Measurements from ENCODE around the gene PNMA8C. TPM values are rescaled to one million over a fixed set of nuclear protein-coding genes. Genes with fewer than 3 reads are reported as not detected.

PNMA8C gene
- total RNA-seq, 4 donors from 2014 or later, result 0.13 TPM; not detected in 3

DNA sequence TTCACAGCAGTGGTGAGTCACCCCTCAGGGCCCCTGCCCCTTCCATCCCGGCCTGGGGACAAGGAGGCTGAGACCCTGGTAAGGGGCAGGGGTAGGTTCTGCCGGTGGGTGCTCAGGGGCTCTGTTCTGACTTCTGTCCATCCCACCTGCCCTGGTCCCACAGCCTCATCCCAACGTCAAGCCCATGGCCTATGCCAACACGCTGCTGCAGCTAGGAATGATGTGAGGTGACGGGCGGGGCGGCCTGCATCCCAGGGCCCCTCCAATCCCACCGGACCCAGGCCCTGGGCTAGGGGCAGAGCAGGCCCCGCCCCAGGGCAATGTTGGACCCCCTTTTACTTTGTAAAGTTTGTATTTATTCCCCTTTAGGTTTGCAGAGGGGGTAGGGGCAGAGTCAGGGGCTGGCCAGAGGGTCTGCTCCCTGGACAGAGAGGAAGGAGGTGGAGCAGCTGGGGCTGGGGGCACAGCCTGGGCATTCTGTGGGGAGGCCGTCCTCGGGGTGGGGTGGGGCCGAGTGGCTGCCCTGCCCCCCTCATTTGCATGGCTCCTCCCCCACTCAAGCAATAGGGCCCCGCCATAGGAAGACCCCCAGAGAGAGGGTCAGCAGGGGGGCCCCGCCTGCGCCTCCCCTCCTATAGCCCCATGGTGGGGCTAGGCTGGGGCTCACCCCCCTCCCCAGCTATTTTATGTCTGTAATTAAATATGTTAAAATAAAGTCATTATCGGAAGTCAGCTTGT, 38.4 kb downstream of the PNMA8C start:
- H3K27ac ChIP-seq, result no peak overlapping the region
- no peak overlapping the region for H3K4me3 ChIP-seq
- peak in 1 of 2 donors; percentile 59 for DNase-seq (ENCODE audit: low spot score in 2 of 2)
- no peak for TF ChIP-seq POLR2A (IDR thresholded peaks at IDR 0.05)
- TF ChIP-seq POLR2AphosphoS5 (IDR thresholded peaks at IDR 0.05), result no peak
- no peak for TF ChIP-seq EP300 (IDR thresholded peaks at IDR 0.05)
- TF ChIP-seq, protein P1, sequence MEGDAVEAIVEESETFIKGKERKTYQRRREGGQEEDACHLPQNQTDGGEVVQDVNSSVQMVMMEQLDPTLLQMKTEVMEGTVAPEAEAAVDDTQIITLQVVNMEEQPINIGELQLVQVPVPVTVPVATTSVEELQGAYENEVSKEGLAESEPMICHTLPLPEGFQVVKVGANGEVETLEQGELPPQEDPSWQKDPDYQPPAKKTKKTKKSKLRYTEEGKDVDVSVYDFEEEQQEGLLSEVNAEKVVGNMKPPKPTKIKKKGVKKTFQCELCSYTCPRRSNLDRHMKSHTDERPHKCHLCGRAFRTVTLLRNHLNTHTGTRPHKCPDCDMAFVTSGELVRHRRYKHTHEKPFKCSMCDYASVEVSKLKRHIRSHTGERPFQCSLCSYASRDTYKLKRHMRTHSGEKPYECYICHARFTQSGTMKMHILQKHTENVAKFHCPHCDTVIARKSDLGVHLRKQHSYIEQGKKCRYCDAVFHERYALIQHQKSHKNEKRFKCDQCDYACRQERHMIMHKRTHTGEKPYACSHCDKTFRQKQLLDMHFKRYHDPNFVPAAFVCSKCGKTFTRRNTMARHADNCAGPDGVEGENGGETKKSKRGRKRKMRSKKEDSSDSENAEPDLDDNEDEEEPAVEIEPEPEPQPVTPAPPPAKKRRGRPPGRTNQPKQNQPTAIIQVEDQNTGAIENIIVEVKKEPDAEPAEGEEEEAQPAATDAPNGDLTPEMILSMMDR (IDR thresholded peaks at IDR 0.05), result no peak
- 89% methylated on average over 9 of the region's 16 CpGs for WGBS
- H3K4me1 ChIP-seq, result peaks cover 17% of the 10 kb centered on the region
- peaks cover 58% of the 10 kb centered on the region for H3K36me3 ChIP-seq
- no peaks in the 10 kb centered on the region for H3K9me3 ChIP-seq
- H3K27me3 ChIP-seq, result no peaks in the 10 kb centered on the region

DNA sequence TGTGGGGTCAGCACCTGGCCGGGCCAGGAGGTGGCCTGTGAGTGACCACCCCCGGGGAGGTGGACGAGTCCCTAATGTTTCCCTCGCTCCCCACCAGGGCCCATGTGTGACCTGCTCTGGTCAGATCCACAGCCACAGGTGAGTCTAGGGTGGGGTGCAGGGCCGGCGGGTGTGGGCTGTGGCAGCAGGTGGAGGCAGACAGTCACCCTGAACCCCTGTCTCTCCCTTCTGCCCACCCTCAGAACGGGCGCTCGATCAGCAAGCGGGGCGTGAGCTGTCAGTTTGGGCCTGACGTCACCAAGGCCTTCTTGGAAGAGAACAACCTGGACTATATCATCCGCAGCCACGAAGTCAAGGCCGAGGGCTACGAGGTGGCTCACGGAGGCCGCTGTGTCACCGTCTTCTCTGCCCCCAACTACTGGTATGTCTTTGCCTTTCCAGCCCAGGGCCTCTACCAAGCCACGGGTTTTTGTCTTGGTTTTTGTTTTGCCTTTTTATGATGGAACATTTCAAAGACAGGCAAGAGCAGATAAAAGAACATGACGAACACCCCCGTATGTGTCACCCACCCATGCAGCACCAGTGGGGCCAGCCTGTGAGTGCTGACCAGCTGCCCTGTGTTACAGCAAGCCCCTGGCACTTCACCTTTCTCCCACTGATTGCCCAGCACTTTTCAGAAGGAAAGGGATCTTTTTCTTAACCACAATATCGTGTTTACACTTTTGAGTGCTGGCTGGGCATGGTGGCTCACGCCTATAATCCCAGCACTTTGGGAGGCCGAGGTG, 40.2 kb downstream of the PNMA8C start:
- TF ChIP-seq POLR2A (IDR thresholded peaks at IDR 0.05), result no peak
- no peak for TF ChIP-seq EP300 (IDR thresholded peaks at IDR 0.05)
- no peak for TF ChIP-seq POLR2AphosphoS5 (IDR thresholded peaks at IDR 0.05)
- TF ChIP-seq, protein P1 (IDR thresholded peaks at IDR 0.05), result no peak
- H3K4me3 ChIP-seq, result no peak overlapping the region
- peaks cover 14% of the 10 kb centered on the region for H3K4me1 ChIP-seq
- H3K27ac ChIP-seq, result no peak overlapping the region
- peaks cover 72% of the 10 kb centered on the region for H3K36me3 ChIP-seq
- peak in 1 of 2 donors; percentile 51 for DNase-seq (ENCODE audit: low spot score in 2 of 2)
- WGBS, result 92% methylated on average over 16 of the region's 25 CpGs
- no peaks in the 10 kb centered on the region for H3K9me3 ChIP-seq
- no peaks in the 10 kb centered on the region for H3K27me3 ChIP-seq

DNA sequence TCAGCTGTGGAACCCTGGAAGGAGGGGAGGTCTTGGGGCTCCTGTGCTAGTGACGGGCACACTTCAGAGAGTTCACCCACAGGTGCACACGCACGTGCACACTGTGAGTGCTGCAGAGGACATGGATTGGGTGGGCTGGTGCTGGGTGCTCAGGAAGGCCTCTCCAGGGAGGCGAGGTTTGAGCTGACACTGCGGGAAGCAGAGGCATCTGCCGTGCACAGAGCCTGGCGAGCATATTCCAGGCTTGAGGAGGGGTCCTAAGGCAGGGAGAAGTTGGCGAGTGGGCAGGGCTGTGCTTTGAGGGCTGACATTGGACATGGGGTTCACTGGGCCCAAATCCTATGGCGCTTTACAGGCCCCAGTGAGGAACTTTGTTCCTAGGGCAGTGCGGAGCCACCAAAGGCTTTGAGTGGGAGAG, 41.0 kb downstream of the PNMA8C start:
- 92% methylated on average over 10 of the region's 10 CpGs for WGBS
- no peaks in the 10 kb centered on the region for H3K9me3 ChIP-seq
- H3K27me3 ChIP-seq, result no peaks in the 10 kb centered on the region
- H3K4me1 ChIP-seq, result peaks cover 14% of the 10 kb centered on the region
- H3K27ac ChIP-seq, result no peak overlapping the region
- DNase-seq (ENCODE audit: low spot score in 2 of 2), result peak in 1 of 2 donors; percentile 34
- no peak overlapping the region for H3K4me3 ChIP-seq
- peaks cover 79% of the 10 kb centered on the region for H3K36me3 ChIP-seq
- no peak for TF ChIP-seq POLR2AphosphoS5 (IDR thresholded peaks at IDR 0.05)
- TF ChIP-seq EP300 (IDR thresholded peaks at IDR 0.05), result no peak

DNA sequence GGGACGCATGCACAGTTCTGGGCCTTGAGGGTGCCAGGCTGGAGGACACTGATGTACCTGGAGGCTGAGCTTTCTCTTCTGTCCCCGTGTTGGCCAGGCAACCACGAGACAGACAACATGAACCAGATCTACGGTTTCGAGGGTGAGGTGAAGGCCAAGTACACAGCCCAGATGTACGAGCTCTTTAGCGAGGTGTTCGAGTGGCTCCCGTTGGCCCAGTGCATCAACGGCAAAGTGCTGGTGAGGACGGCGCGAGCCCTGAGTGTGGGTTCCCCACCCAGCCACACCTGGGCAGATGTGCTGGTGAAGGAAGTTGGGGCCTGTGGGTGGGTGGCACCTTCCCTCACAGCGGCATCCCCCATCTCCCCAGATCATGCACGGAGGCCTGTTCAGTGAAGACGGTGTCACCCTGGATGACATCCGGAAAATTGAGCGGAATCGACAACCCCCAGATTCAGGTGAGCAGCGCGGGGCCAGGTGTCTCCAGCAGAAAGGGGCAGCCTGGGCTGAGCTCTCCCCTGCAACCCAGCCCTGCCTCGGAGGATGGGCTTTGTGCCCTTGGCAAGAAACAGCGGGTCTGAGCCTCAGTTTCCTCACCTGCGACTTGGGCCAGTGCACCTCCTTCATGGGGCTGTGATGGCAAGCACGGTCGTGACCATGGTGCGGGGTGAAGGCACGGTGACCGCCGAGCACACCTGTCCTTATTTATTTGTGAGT, 41.6 kb downstream of the PNMA8C start:
- Histone ChIP-seq H3K27me3 (no peaks in the 10 kb centered on the region), H3K4me3 (no peak overlapping the region), H3K9me3 (no peaks in the 10 kb centered on the region), H3K36me3 (peaks cover 85% of the 10 kb centered on the region), H3K4me1 (peaks cover 9% of the 10 kb centered on the region), H3K27ac (no peak overlapping the region)
- DNase-seq (ENCODE audit: low spot score in 2 of 2), result peak in 1 of 2 donors; percentile 49
- 96% methylated on average over 22 of the region's 30 CpGs for WGBS
- TF ChIP-seq EP300 (IDR thresholded peaks at IDR 0.05) (no peak), POLR2AphosphoS5 (IDR thresholded peaks at IDR 0.05) (no peak), POLR2A (IDR thresholded peaks at IDR 0.05) (no peak)
- TF ChIP-seq, protein P1 (IDR thresholded peaks at IDR 0.05), result no peak

DNA sequence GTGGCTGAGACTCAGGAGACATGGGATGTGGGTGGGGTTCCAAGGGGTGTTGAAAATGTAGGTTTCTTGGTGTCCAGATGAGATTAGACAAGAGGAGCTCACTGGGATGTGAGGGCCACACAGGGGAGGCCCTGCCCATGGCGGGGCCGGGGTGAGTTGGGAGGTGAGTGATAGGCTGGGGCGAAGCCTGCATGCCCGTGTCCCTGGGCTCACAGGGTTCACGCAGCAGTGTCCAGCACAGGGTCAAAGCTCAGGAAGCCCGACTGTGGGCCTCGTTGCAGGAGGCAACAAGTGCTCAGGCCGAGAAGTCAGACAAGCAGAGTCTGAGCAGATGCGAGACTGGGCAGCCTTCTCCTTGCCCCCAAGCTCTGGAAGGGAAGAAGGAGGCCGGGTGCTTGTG, 42.6 kb downstream of the PNMA8C start:
- Histone ChIP-seq H3K9me3 (no peaks in the 10 kb centered on the region), H3K4me1 (peaks cover 7% of the 10 kb centered on the region), H3K27me3 (no peaks in the 10 kb centered on the region), H3K4me3 (no peak overlapping the region), H3K27ac (peak overlapping the region; percentile 2), H3K36me3 (peaks cover 82% of the 10 kb centered on the region)
- WGBS, result 92% methylated on average over 10 of the region's 10 CpGs
- TF ChIP-seq POLR2A (IDR thresholded peaks at IDR 0.05) (no peak), EP300 (IDR thresholded peaks at IDR 0.05) (no peak), POLR2AphosphoS5 (IDR thresholded peaks at IDR 0.05) (no peak)
- TF ChIP-seq, protein P1 (IDR thresholded peaks at IDR 0.05), result no peak
- peak; percentile 26 to 46 for DNase-seq (ENCODE audit: low spot score in 2 of 2)
